Karpas-422 (cell line): ENCODE measurements around the gene IFNL1. TPM values are rescaled to one million over a fixed set of nuclear protein-coding genes. Genes with fewer than 3 reads are reported as not detected.

Source experiments
- DNase-seq: peaks from one replicate; pipeline ENCODE4 v3.0.0-alpha.2; 2015
- H2AFZ ChIP-seq: fragments of 200-600 bp; sonication (generic); 2 replicates; pipeline ENCODE4 v1.6.1; 2014; ENCODE audit warnings: antibody characterized with exemption, low read length, mixed read lengths
- H3K27ac ChIP-seq: fragments of 200-600 bp; sonication (generic); 2 replicates; pipeline ENCODE4 v1.5.1; 2014; ENCODE audit warnings: mild to moderate bottlenecking, low read length, moderate library complexity
- H3K27me3 ChIP-seq: fragments of 200-600 bp; sonication (generic); 2 replicates; pipeline ENCODE4 v1.6.1; 2014; ENCODE audit warnings: low read length, mixed read lengths
- H3K36me3 ChIP-seq: fragments of 200-600 bp; sonication (generic); 2 replicates; pipeline ENCODE4 v1.6.1; 2014; ENCODE audit warnings: low read length, mixed read lengths; ENCODE audit not compliant: insufficient read depth
- H3K4me1 ChIP-seq: fragments of 200-600 bp; sonication (generic); 2 replicates; pipeline ENCODE4 v1.6.1; 2014; ENCODE audit warnings: mild to moderate bottlenecking, low read length, mixed read lengths
- H3K4me2 ChIP-seq: fragments of 200-600 bp; sonication (generic); 2 replicates; pipeline ENCODE4 v1.6.1; 2014; ENCODE audit warnings: low read length, low read depth, mild to moderate bottlenecking; ENCODE audit not compliant: poor library complexity, severe bottlenecking
- H3K4me3 ChIP-seq: fragments of 200-600 bp; sonication (generic); 2 replicates; pipeline ENCODE4 v1.5.1; 2014; ENCODE audit warnings: mild to moderate bottlenecking, antibody characterized with exemption, low read length, mixed read lengths
- H3K79me2 ChIP-seq: fragments of 200-600 bp; sonication (generic); 2 replicates; pipeline ENCODE4 v1.6.1; 2014; ENCODE audit warnings: mild to moderate bottlenecking, low read length, mixed read lengths
- H3K9ac ChIP-seq: fragments of 200-600 bp; sonication (generic); 2 replicates; pipeline ENCODE4 v1.6.0; 2014; ENCODE audit warnings: low read length
- H3K9me2 ChIP-seq: fragments of 200-600 bp; sonication (generic), shearing (Covaris generic); replicated peaks from 2 replicates; pipeline ENCODE4 v1.6.0; 2014; ENCODE audit warnings: mild to moderate bottlenecking, low read length, moderate library complexity; ENCODE audit not compliant: insufficient read depth
- H3K9me3 ChIP-seq: fragments of 300-700, 200-600 bp; sonication (generic); 2 replicates; pipeline ENCODE4 v1.6.1; 2014; ENCODE audit warnings: low read length, mixed read lengths
- H4K20me1 ChIP-seq: fragments of 200-600 bp; sonication (generic); 2 replicates; pipeline ENCODE4 v1.6.1; 2014; ENCODE audit warnings: mild to moderate bottlenecking, antibody characterized with exemption, low read length, low read depth; ENCODE audit not compliant: insufficient read depth
- small RNA-seq: library from RNA; depleted of rRNA; stranded (forward); fragments of <200 nt; gene quantifications from one replicate; pipeline ENCODE3, GENCODE V24; 2014
- total RNA-seq: library from RNA; depleted of rRNA; stranded (reverse); fragments of >200 nt; shearing (Covaris generic); gene quantifications from 2 replicates; pipeline ENCODE4 v1.2.3, GENCODE V29; 2014; ENCODE audit warnings: low replicate concordance; rRNA removed

Gene IFNL1
- total RNA-seq, 1 experiment from 2014 or later, result not detected

DNA sequence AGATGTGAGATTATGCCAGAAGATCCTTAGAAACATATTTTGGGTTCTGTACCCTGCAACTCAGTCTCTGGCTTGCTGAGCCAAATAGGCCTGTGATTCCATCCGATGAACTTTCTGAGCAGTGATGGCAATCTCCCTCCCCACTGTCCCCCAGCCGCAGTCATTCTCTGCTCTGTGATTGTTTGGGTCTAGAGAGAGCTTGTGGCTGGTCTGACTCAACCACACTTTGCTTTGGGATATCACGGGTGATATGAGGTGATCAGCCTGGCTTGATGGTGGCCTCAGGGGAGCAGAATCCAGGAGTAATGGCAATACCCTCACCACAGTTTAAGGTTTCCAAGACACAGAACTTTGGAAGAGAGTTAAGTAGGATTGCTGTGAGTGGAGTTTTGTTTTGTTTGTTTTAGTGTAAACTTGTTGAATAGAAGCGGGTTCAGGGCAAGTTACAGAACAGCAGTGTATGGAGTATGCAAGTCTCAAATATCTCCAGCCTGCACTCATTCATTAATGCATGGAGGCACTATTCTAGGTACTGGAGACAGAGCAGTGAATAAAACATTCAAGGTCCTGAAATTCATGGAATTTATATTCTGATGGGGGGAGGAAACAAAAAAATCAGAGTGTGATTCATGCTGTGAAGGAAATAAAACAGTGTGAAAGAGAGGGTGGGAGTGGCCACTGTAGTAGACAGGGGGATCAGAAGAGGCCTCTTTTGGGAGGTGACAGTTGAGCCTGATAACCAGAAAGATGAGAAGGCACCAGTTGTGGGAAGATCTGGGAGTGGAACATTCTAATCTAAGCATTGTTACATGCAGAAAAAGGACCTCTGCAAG is 51.3 kb downstream of the IFNL1 start:
- H3K4me2 ChIP-seq, result no peak overlapping the region
- peaks cover 17% of the 10 kb centered on the region; the same call in 1 of the 2 replicates for H3K36me3 ChIP-seq

More for the DNA sequence above, 51.3 kb downstream of the IFNL1 start:
- no peak overlapping the region for H3K27ac ChIP-seq
- H3K9me2 ChIP-seq, result no peaks in the 10 kb centered on the region
- H3K9ac ChIP-seq, result no peak overlapping the region
- no peaks in the 10 kb centered on the region for H3K9me3 ChIP-seq
- no peak for DNase-seq
- H3K27me3 ChIP-seq, result no peaks in the 10 kb centered on the region
- H3K4me1 ChIP-seq, result peaks cover 35% of the 10 kb centered on the region
- H3K4me3 ChIP-seq, result no peak overlapping the region
- no peaks in the 10 kb centered on the region; the same call in 1 of the 2 replicates for H4K20me1 ChIP-seq
- H3K79me2 ChIP-seq, result peaks cover 83% of the 10 kb centered on the region
- no peak overlapping the region for H2AFZ ChIP-seq

Small RNAs within 50 kb of the gene (small RNA-seq; reads per million reads assigned to genes)
- gene AC011445.2, result not detected

Other genes with a start within 250 kb of the IFNL1 start
- gene ACP7, start 212.0 kb upstream of the IFNL1 start, total RNA-seq, result not detected in 2 replicates
- 1.7 and 1.9 TPM in 2 replicates for gene PAK4, start 170.6 kb upstream of the IFNL1 start, total RNA-seq
- gene NCCRP1, start 99.4 kb upstream of the IFNL1 start, total RNA-seq, result not detected in 2 replicates
- gene SYCN, start 92.1 kb upstream of the IFNL1 start, total RNA-seq, result not detected in 2 replicates
- gene IFNL3, start 51.4 kb upstream of the IFNL1 start, total RNA-seq, result not detected in 2 replicates
- gene IFNL4, start 47.6 kb upstream of the IFNL1 start, total RNA-seq, result not detected in 2 replicates
- gene IFNL2, start 28.0 kb upstream of the IFNL1 start, total RNA-seq, result not detected in 2 replicates
- gene LRFN1, start 24.5 kb downstream of the IFNL1 start, total RNA-seq, result not detected in 2 replicates
- gene GMFG, start 39.6 kb downstream of the IFNL1 start, total RNA-seq, result not detected in 2 replicates
- 50.9 and 78.1 TPM in 2 replicates for gene SAMD4B, start 46.0 kb downstream of the IFNL1 start, total RNA-seq
- gene PAF1, start 94.7 kb downstream of the IFNL1 start, total RNA-seq, result 25.3 and 26.7 TPM in 2 replicates
- 18.1 and 18.6 TPM in 2 replicates for gene MED29, start 95.0 kb downstream of the IFNL1 start, total RNA-seq
- 10.3 and 16.3 TPM in 2 replicates for gene ZFP36, start 110.4 kb downstream of the IFNL1 start, total RNA-seq
- 19.0 and 22.2 TPM in 2 replicates for gene PLEKHG2, start 116.3 kb downstream of the IFNL1 start, total RNA-seq
- 378 and 758 TPM in 2 replicates for gene RPS16, start 139.5 kb downstream of the IFNL1 start, total RNA-seq
- 55.3 and 66.3 TPM in 2 replicates for gene SUPT5H, start 149.2 kb downstream of the IFNL1 start, total RNA-seq
- 61.2 and 101 TPM in 2 replicates for gene TIMM50, start 184.4 kb downstream of the IFNL1 start, total RNA-seq
- gene DLL3, start 202.5 kb downstream of the IFNL1 start, total RNA-seq, result 2.6 and 3.1 TPM in 2 replicates
- gene SELENOV, start 218.7 kb downstream of the IFNL1 start, total RNA-seq, result not detected in 2 replicates
- 4.2 and 6.5 TPM in 2 replicates for gene EID2B, start 236.4 kb downstream of the IFNL1 start, total RNA-seq
- gene EID2, start 243.8 kb downstream of the IFNL1 start, total RNA-seq, result 5.9 and 11.1 TPM in 2 replicates